ENCODE results near the gene GPATCH1.
"Not testable (repeated sequence)": the region's sequence is repeated elsewhere in the genome, so short reads cannot be mapped to it uniquely, and the experiment has no call there.

Gene GPATCH1

DNA sequence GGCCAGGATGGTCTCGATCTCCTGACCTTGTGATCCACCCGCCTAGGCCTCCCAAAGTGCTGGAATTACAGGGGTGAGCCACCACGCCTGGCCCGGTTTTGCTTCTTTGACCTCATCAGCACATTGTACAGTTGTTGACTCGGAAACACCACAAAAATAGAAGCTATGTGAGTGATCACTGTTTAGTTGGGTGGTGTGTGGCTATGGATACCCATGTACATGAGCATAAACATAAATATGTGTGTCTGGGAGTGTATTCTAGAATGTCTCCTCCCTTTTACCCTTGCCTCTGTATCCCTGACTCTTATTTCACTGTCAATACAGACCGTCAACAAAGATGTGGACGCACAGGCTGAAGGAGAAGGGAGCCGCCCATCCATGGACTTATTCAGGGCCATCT lies 36.5 kb downstream of the GPATCH1 start:
- DNase-seq: no peak

DNA sequence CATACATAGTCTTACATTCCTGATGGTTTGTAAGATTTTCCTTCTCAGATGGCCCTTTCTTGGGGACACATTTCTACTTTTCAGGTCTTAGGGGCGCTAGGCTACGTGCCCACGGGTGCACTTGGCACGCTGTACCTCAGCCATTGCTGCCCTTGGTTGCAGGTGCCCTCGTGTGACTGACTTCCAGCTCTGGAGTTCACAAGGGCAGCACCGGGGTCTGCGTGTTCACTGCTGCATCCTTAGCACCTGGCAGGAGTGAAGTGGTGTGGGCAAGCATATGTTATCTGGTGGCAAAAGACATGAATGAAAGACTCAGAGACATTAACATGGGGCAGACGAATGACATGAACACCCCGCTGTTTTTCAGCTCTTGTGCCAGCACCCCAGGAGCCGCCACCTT lies 37.7 kb downstream of the GPATCH1 start:
- DNase-seq: no peak

DNA sequence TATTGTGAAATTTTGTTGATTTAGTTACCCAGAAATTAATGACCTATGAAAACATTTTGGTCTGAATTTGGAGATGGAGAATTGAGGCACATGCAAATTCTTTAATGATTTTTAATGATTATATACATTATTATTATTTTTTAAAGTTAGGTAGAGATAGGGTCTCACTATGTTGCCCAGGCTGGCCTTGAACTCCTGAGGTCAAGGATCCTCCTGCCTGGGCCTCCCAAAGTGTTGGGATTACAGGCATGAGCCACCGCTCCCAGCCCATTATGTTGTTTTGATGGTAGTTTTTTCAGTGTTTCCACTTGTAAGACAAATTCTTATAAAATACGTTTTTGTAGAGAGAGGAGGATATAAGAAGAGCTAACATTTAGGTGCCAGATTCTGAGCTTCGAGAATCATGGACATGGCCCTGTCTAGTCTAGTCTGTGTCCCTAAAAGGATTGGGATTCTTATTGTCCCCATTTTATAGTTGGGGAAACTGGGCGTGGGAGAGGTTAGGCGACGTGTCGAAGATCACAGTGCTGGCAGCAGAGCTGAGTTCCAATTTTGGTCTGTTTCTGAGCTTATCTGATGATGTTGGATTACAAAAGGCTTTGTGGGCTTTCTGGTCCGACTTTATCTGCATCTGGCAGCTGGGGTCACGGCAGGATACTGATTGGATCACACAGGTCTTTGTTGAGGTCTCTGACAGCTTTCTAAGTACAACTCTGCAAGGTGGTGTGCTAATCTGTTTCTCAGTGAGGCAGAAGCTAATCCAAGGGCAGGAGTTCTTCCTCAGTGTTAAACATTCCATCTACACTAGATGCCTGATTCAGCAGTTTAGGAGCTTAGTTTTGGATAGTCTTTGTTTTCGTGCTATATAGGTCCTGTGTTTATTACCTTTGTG lies 43.5 kb downstream of the GPATCH1 start:
- no peak for DNase-seq

DNA sequence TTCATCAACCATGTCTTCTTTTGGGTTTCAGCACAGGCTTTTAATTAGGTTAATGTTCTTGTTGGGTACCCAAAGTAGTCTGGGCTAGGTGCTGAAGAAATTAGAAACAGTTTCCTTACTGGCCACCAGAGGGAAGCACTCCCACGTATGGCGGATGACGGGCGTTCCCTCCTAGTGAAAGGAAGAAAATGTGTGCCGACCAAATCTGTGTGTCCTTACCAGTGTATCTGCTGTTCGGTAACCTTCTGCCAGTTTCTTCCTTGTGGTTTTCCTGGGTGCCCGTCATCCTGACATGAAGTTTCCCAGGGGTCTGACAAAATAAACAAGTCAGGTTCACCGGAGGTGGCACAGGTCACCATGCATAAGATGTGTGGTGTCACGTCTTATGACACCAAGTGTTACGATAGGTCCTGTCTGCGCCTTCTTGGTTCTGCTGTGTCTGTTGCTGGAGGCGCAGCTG lies 45.0 kb downstream of the GPATCH1 start:
- DNase-seq: no peak

DNA sequence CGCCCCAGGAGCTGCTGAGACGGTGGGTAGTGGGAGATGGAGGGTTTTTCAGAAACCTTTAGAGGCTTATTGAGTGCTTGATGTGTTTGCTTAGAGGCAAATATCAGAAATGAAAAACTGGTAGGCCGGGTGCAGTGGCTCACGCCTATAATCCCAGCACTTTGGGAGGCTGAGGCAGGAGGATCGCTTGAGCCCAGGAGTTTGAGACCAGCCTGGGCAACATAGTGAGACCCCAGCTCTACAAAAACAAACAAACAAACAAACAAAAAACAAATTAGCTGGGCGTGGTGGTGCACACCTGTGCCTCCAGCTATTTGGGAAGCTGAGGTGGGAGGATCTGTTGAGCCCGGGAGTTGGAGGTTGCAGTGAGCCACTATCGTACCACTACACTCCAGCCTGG lies 45.7 kb downstream of the GPATCH1 start:
- DNase-seq: not testable (repeated sequence)

DNA sequence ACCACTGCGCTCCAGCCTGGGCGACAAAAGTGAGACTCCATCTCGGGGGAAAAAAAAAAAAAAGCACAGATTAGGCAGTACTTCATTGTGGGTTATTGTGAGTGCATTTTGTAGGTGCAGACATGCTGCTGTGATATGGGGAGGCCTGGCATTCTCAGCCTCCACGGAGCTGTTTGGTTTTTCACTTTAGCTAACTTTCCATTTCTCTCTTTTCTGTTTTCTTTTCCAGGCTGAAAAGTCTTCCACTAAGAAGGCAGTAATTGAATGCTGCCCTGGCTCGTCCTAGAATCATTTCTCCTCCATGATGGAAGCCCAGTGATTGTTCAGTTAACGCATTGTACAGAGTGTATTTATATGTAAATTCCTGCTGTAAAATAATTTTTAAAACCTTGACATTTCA lies 48.9 kb downstream of the GPATCH1 start:
- DNase-seq: no peak

DNA sequence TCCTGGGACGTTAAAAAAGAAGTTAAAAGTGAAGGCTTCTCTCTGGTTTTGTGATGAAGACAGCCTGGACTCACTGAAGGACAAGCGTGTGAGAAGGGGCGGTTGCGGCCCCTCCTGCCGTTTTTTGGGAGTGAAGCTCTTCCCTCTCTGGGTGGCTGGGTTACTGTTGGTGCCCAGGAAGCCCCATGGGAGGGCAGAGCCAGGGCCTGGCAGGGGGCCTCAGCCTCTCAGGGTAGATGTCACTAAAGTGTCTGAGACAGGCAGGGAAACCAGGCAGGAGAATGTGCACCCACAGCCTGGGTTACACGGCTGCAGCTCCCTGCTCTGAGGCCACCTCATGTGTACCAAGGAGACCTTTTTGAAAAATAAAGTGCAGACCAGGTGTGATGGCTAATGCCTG lies 49.5 kb downstream of the GPATCH1 start:
- no peak for DNase-seq

DNA sequence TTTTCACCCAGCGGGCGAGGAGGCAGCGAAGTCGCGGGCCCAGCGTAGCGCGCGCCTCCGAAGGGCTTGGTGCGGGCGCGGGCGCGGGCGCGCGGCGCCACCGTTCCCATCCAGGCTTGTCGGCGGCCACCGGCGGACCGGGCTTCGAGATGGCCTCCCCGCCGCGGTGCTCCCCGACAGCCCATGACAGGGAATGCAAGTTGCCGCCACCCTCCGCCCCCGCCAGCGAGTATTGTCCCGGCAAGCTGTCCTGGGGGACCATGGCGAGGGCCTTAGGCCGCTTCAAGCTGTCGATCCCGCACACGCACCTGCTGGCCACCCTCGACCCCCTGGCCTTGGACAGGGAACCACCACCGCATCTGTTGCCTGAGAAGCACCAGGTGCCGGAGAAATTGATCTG lies 51.0 kb downstream of the GPATCH1 start, which contains the start of gene WDR88:
Gene WDR88, plus strand, starts transcription at position 94 of the 400 bp plus-strand sequence. Its CDS starts 56 bp downstream, at position 150.
- DNase-seq: no peak

DNA sequence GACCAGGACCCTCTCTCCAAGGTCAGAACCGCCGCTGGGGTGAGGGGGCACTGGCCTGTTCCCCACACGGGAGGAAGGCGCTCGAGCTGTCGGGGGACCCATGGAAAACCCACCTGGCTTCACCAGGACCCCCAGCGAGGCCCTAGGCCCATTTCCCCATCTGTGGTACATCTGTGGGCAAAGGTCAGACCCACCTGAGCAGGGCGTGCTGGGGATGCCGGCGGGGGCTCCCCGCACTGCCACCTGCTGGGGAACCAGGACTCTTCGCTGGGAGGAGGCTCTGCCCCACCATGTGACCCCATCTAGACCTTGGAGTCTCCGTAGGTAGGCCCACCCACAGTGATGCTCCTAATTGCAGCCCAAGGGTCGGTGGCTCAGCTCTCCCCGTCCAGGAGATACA lies 51.4 kb downstream of the GPATCH1 start:
- DNase-seq: no peak

DNA sequence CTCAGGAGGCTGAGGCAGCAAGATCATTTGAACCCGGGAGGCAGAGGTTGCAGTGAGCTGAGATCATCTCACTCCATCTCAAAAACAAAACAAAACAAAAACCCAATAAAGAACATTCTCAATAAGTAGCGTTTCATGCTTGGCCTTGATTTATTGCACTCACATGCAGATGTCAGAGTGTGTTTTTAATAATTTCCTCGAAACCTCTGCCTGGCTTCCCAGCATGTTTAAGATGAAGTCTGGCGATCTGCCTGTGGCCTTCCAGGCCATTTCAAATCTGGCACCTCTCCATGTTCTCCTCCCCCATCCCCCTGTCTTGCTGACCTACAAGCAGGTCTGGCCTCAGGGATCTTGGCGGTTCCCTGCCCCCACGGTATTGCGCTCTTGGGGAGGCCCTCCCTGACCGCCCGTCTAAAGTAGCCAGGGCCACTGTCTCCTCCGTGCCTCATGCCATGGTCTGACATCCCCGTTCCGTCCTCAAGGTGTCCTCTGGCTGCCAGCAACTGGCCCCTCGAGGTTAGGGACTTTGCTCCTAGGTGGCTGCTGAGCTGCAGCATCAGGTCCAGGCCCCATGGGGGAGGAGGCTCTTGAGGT lies 52.6 kb downstream of the GPATCH1 start:
- DNase-seq: no peak

DNA sequence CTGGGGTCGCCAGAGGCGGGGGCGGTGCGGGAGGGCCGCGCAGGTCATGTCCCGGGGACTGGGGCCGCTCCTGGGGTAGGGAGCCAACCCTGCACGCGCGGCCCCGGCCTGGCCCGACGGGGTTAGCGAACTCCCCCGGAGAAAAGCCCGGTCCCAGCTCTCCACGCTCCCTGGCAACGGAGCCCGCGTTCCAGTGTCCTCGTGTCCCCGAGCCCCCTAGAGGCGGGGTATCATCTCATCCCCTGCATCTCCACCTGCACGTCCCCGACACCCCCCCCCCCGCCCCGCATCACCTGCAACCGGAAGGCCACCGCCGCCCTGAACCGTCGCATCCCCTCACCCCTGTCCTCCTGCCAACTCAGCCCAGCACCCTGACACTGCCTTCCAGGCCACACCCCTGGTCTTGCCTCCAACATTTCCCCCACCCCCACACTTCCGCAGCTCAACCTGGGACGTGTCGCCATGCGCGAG lies 53.6 kb downstream of the GPATCH1 start:
- no peak for DNase-seq

DNA sequence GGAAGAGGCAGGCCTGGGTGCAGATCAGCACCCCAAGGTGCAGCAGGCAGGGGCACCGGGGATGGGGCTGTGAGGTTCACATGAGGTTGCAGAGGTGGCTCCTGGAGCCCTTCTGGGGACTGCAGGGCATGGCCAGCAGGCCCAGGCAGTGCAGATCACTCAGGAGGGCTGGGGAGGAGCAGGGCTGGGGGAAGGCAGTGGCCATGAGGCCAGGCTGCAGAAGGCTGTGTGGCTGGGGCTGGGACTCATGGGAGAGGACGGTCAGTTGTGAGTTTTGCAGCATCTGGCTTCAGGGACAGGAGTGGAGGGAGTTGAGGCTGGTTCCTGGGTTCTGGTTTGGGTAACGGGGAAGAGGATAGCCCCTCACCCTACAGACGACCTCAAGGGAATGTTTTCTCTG lies 58.2 kb downstream of the GPATCH1 start:
- DNase-seq: no peak

DNA sequence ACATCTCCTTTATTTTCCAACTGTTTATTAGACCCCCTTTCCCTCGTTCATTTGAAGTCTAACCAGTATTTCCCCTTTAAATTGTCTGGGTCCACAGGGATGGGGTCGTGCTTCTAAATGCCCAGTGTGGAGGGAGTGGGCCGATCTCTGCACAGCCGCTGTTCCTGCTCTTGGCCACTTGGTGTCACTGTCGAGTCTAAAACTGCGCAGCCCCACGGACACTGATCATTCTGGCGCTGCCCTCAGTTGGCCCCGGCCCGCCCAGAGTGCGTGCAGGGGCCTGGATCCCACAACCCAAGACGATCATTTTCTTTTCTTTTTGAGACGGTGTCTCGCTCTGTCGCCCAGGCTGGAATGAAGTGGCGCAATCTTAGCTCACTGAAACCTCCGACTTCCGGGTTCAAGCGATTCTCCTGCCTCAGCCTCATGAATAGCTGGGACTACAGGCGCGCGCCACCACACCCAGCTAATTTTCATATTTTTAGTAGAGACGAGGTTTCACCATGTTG lies 63.0 kb downstream of the GPATCH1 start:
- no peak for DNase-seq

DNA sequence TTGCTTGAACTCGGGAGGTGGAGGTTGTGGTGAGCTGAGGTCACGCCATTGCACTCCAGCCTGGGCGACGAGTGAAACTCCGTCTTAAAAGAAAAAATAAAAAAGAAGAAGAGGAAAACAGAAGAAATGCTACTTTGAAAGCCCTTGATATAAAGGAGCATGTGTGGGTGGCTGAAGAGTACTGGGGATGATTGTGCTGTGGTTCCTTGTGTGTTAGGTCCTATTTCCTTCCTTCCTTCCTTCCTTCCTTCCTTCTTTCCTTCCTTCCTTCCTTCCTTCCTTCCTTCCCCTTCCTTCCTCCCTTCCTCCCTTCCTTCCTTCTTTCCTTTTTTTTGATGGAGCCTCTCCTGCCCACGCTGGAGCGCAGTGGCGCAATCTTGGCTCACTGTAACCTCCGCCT lies 65.2 kb downstream of the GPATCH1 start:
- DNase-seq: no peak

DNA sequence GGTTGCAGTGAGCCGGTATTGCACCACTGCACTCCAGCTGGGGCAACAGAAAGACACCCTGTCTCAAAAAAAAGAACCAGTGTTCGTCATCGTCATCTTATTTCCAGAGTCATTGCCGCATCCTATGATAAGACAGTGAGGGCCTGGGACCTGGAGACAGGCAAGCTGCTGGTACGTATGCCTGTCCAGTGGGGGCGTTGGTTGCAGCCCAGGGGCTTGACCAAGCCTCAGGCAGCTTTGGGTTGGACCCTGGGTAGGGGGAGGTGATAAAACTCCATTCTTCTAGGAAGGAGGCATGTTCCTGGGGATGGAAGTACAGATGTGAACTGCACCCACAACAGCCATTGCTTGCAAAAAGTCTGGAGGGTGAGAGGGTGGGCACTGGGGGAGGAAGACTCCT lies 66.6 kb downstream of the GPATCH1 start:
- DNase-seq: no peak

DNA sequence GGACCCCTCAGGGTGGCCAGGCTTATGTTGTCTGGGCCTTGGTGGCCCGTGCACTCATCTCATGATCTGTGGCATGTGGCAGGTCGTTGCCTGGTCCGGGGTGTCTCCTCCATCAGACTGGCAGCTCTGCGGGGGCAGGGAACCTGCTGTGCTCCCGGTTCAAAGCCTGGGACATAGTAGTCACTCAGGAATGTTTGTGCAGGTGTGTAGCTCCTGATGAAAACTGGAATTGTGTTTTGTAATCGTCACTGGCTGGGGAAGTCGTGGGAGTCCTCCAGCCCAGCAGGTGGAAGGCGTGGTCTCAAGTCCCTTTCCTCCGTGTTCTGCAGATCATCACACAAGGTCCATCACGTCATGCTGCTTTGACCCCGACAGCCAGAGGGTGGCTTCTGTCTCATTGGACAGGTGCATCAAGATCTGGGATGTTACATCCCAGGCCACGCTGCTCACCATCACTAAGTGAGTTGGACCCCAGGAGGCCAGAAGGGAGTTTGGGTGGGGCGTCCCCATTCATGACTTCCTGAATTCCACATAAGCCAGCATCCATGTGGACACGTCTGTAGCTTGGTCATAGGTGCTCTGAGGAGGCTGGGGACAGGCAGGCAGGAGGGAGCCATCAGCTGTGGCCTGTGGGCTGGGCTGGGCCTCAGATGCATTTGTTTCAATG lies 70.0 kb downstream of the GPATCH1 start:
- DNase-seq: no peak

DNA sequence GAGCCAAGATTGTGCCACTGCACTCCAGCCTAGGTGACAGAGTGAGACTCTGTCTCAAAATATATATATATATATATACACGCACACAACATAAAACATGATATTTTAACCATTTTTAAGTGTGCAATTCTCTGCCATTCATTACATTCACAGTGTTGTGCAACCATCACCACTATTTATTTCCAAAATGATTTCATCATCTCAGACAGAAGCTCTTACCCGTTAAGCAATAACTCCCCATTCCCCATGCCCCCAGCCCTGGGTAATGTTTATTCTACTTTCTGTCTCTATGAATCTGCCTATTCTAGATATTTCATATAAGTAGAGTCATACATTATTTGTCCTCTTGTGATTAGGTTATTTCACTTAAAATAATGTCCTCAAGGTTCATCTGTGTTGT lies 71.2 kb downstream of the GPATCH1 start:
- no peak for DNase-seq

DNA sequence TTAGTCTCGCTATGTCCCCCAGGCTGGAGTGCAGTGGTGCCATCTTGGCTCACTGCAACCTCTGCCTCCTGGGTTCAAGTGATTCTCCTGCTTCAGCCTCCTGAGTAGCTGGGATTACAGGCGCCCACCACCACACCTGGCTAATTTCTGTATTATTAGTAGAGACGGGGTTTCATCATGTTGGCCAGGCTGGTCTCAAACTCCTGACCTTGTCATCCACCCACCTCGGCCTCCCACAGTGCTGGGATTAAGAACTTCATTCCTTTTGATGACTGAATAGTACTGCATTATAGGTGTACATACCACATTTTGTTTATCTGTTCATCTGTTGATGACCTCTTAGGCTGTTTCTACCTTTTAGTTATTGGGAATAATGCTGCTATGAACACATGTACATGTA lies 71.6 kb downstream of the GPATCH1 start:
- DNase-seq: not testable (repeated sequence)

DNA sequence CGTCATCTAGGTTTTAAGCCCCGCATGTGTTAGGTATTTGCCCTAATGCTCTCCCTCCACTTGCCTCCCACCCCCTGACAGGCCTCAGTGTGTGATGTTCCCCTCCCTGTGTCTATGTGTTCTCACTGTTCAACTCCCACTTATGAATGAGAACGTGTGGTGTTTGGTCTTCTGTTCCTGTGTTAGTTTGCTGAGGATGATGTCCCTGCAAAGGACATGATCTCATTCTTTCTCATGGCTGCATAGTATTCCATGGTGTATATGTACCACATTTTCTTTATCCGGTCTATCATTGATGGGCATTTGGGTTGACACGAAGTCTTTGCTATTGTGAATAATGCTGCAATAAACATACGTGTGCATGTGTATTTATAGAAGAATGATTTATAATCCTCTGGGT lies 73.3 kb downstream of the GPATCH1 start:
- not testable (repeated sequence) for DNase-seq

DNA sequence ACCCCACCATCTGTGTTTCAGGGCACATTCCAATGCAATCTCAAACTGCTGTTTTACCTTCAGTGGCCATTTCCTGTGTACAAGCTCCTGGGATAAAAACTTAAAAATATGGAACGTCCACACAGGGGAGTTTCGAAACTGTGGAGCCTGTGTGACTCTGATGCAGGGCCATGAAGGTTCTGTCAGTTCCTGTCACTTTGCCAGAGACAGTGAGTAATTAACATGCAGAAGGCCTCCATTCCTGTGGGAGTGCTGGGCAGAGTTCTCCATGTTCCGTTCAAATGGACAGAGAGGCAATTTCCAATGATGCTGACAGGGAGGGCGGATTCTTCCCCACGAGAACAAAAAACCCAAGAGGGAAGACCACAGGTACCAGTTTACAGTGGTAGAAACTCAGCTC lies 75.4 kb downstream of the GPATCH1 start:
- DNase-seq: no peak

DNA sequence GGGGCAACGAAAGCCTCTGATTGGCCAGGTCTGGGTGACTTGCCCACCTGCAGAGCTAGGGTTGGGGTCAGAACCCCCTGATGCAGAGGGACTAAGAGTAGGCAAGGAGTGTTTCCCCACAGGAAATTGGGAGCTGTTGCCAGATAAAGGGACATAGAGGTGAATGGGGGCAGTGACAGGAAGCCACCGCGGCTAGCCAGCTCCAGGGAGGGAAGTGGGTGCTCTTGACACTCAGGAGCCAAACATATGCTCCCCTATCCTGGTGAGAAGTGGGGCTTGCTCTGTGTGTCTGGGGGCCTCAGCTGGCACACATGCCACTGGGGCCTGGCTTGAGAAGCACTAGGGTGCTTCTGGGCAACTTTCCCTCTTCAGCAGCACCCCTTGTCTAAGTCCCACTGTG lies 76.9 kb downstream of the GPATCH1 start:
- no peak for DNase-seq

DNA sequence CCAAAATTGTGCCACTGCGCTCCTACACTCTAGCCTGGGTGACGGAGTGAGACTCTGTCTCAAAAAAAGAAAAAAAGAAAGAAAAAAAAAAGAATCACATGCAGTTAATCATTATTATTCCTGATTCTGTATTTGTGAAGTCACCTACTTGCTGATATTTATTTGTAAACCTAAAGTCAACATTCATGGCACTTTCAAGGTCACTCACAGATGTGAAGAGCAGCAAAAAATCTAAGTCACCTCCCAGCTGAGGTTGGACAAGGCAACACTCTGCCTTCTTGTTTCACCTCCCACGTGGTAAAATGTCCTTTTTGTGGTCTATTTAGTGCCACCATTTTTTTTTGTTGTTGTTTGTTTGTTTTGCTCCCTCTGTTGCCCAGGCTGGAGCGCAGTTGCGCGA lies 77.4 kb downstream of the GPATCH1 start:
- DNase-seq: no peak

DNA sequence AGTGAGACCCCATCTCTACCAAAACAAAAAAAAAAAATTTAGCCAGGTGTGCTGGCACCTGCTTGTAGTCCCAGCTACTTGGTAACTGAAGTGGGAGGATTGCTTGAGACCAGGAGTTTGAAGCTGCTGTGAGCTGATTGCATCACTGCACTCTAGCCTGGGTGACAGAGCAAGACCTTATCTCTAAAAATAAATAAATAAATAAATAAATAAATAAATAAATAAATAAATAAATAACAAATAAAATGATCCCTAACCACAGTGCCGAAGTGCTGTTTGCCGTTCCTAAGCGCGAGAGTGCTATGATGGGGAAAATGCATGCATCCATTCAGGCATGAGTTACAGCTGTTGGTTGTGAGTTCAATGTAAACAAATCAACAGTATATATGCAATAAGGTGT lies 78.2 kb downstream of the GPATCH1 start:
- DNase-seq: no peak

DNA sequence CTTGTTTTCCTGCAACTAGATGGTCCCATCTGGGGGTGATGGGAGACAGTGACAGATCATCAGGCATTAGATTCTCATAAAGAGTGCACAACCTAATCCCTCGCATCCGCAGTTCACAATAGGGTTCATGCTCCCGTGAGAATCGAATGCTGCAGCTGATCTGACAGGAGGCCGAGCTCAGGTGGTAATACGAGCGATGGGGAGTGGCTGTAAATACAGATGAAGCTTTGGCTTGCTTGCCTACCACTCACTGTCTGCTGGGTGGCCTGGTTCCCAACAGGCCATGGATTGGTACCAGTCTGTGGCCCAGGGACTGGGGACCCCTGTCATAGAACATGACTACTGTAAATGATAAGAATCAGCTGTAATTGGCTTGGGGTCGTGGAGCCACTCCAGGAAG lies 78.9 kb downstream of the GPATCH1 start:
- no peak for DNase-seq
